ENCODE results near the gene E2F1.

The E2F1 gene

DNA sequence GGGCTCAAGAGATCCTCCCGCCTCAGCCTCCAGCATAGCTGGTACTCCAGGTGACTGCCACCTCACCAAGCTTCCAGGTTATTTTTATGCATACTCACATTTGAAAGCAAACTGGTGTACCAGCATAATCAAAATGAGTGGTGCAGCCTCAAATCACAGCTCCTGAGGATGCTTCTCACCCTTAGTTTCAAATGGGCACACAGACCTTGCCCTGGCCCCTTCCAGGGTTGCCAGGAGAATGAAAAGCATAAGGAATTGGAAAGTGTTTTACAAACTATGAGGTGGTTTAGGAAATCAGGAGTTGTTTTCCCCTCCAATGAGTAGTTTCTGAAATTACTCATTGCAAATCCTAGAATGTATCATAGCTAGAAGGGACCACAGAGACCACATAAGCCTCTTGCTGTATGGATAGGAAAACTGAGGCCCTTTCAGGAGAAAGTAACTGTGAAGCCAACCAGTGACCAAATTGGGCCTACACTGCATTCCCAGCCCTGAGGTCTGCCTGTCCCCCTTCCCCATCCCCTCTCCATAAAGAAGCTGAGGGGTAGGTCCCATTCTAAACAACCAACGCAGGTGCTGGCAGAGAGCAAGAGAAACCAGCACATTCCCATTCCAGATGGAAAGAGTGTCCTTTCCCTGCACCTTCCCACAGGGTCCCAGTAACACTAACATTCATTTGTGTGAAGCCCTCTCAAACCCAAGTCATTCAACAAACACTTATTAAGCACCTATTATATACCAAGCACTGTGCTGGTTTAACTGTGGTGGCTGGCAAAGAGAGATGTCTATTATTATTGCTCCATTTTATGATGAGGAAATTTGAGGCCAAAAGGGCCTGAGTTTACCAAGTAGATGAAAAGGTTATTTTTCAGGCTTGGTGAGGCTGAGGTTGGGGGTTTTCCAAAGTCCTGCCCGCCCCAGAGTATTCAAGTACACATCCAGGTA, 2.1 kb upstream of the E2F1 start:
- DNase-seq (ENCODE audit: low read depth, low spot score) = no peak

GRCh38 chr20:33687370-33687915, 1.3 kb upstream of the E2F1 start:
- no peak for DNase-seq (ENCODE audit: low read depth, low spot score)

DNA sequence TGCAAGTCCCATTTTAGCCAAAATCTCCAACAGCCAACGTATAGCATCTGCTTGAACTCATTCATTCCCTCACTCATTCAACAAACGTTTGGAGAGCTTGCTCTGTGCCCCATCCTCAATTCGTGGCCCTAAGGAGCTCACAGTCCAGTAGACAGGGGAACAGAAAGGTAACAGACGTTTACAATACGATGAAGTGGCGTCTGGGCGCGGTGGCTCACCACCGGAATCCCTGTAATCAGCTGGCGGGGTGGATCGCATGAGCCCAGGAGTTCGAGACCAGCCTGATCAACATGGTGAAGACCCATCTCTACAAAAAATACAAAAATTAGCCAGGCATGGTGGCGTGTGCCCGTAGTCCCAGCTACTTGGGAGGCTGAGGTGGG, 790 bp upstream of the E2F1 start:
- no peak for DNase-seq (ENCODE audit: low read depth, low spot score)

DNA sequence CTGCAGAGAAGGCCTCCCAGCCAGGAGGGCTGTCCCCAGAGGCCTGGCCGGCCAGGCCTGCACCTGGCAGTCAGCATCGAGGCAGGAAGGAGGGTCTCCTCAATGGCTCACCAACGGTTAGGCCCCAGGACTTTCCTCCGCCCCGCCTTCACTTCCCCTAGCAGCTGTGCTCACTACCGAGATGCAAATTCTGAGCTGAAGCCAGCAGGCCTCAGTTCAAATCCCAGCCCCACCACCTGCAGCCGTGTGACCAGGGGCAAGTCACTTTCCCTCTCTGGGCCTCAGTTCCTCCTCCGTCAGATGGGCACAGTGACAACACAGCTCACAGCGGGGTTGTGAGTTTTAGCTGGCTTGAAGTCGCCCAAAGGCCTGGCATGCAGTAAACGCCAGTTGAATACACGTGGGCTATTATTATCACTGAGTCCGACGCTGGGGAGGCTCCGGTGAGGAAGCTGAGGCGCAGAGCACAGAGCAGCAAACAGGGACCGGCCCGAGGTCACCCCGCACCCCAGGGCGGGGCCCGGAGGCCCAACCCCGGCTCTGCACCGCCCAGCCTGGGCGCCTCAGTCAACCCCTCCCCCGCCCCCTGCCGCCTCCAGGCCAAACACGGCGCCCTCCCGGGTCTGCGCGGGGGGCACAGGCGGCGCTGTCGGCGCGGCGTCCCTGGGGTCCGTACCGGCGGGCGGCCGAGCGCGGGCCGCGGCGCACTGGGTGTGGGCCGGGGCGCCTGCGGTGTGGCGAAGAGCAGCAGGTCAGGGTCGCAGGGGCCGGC, 671 bp downstream of the E2F1 start:
- no peak for DNase-seq (ENCODE audit: low read depth, low spot score)

GRCh38 chr20:33684533-33685327, 1.5 kb downstream of the E2F1 start:
- no peak for DNase-seq (ENCODE audit: low read depth, low spot score)

GRCh38 chr20:33681728-33682353, 4.3 kb downstream of the E2F1 start:
- no peak for DNase-seq (ENCODE audit: low read depth, low spot score)

GRCh38 chr20:33681288-33681687, 4.9 kb downstream of the E2F1 start:
- DNase-seq (ENCODE audit: low read depth, low spot score) = no peak

DNA sequence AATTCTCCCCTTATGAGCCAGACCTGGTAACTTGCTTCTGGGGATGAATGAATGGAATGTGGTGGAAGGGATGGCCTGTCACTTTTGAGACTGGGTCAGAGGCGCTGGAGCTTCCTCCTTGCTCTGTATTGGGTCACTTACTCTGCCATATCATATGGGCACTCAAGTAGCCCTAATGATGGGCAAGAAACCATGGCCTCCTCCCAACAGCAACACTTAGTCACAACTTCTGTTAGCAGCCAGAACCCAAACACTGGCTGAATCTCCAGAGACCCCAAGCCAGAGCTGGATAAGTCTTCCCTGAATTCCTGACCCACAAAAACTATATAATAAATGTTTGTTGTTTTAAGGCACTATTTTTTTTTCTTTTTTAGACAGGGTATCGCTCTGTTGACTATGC, 5.5 kb downstream of the E2F1 start:
- peak; percentile 79 for DNase-seq (ENCODE audit: low read depth, low spot score)

DNA sequence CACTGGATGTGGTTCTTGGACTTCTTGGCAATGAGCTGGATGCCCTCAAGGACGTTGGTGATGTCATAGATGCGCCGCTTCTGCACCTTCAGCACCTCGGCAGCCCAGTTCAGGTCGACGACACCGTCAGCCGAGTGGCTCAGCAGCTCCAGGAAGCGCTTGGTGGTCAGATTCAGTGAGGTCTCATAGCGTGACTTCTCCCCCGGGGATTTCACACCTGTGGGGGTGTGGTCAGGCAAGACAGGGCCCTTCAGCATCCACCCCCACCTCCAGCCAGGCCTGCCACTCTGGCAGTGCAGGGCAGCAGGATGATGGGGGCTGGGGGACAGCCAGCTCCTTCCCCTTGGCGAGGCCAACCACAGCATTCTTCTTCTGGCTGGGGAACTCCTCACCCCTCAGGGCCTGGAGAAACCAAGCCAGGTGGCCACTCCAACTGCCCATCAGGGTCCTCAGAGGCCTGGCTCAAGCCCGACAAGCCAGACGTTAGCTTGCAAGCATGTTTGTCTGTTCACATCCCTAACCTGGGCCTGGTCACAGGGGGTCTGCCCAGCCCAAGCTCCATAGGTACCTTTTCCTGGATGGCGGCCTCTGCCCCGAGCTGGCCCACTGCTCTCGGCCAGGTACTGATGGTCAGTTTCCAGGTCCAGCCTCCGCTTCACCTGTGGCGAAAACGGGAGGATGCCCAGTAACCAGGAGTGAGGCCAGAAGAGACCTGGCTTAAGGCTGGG, 6.3 kb downstream of the E2F1 start:
- no peak for DNase-seq (ENCODE audit: low read depth, low spot score)

DNA sequence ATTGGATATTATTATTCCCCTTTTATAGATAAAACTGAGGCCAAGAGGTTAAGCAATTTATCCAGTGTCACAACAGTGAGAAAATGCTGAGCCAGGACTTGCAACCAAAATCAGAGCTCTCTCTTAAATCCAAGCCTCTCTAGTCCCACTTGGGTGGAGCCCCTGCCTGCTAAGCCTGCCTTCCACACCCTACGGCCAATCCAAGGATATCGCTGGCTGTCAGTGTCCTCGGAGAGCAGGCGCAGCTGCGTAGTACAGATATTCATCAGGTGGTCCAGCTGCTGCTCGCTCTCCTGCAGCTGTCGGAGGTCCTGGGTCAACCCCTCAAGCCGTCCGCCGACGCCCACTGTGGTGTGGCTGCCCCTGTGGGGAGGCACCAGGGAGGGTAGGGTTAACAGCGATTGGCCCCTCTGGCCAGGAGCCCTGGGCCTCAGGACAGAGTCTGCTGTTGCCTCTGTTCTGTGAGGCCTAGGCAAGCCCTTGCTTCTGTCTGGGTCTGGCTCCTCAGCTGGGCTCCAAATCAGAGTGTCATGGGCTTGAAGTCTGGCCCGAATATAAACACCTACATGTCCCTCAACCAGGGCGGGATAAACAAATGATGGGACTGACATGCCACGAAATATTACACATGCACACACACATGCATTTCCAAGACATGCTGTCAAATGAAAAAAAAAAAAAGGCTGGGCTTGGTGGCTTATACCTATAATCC, 8.0 kb downstream of the E2F1 start:
- DNase-seq (ENCODE audit: low read depth, low spot score) = no peak

- no peak for DNase-seq (ENCODE audit: low read depth, low spot score)
Observed at GRCh38 chr20:33676652-33677645, 9.2 kb downstream of the E2F1 start.

DNA sequence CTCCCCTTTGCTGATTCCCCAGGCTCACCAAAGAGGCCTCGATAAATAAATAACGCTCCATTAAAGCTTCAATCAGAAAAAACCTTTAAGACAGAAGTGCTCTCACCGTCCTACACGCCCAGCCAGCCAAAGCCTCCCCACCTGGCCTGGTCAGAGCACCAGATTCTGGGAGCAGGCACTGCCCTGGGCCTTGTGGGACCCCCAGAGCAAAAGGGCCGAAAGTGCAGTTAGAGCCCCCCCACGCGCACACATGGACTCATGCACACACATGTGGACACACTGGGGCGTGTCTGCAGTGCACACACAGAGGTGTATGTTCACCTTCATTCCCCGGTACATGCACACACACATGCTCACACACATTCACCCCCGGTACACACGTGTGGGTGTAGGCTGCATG, 10.1 kb downstream of the E2F1 start:
- no peak for DNase-seq (ENCODE audit: low read depth, low spot score)

DNA sequence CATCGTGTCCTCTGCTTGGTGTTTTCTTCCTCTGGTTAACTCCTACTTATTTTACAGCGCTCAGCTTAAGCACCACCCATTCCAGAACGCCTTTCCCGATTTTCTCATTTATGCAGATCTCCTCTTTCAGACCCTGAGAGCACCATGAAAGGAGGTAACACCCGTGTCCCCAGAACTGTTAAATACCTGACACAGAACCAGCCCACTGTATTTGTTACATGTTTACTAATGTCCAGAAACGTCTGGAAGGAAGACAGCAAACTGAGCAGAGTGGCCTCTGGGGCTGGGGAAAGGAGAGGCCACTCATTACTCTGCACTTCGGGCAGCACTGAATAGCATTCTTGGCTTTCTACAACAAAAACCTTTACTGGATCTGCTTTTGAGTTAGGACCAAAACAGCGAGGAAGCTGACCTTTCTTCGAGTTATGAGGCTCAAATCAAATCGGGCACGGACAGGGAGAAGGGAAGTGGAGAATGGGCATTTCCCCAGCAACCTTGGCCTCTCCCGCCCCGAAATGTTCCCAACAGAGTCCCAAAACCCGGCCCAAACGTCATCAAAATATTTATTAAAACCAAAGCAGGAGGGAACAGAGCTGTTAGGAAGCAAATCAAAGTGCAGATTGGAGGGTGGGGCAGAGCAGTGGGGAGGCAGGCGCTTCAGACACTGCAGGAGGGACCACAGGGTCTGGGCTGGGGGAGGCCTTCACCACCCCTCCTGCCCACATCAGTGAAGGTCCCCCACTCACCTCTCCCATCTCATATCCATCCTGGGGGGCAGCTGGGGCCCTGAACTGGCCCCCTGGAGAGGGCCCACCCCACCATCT, 10.8 kb downstream of the E2F1 start:
- no peak for DNase-seq (ENCODE audit: low read depth, low spot score)

GRCh38 chr20:33674294-33675135, 11.7 kb downstream of the E2F1 start, which contains the start of gene NECAB3:
Gene NECAB3 (minus strand): TSS chr20:33674428. CDS start chr20:33674352, 76 bp downstream.
- DNase-seq (ENCODE audit: low read depth, low spot score) = peak; percentile 91

DNA sequence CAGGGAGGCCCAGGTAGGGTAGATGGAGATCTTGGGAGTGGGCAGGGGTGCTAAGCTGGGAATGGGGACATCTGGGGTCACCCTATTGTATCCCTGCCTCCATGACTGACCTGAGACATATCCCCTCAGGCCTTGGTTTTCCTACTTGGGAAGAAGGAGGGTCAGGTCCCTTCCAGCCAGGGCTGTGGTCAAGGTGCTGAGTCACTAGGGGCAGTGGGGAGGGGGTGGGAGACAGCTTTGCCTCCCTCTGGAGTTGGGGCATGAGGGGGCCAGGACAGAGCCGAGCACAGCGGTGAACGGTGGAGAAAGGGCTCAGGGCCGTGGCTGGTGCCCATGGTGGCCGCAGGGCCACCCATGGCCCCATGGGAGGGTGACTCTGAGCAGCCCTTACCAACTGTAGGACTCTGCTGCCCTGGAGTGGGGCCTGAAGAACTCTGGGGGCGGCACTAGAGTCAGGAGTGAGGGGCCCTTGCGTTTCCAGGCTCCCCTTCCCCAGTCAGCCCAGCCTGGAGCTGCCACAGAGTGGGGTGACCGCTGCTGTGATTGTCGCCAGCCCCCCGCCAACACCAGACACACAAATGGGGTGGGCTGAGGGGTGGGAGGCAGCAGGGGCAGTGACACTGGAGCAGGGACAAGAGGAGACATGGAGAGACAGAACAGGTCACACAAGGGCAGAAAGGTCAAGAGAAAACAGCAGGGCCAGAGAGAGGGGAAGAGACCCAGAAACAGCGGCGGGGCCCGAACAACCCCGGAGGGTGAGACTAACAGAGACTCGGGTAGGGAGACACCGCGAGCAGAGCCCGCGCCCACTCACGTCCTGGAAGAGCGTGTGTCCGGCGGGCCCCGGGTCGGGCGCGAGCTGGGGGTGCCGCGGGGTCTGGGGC, 12.5 kb downstream of the E2F1 start:
- no peak for DNase-seq (ENCODE audit: low read depth, low spot score)

DNA sequence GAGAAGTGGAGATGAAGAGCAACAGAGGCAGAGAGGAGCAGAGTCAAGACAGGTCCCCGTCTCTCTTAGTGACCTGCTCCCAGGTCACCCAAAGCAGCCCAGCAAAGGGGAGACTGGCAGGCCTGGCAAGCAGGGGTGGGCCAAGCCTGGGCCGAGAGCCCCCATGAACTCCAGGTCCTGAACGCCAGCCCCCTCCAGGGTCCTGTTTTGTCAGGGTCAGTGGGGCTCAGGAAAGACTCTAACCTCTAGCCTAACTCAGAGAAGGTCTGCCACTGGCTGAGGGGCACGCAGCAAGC, 13.1 kb downstream of the E2F1 start:
- DNase-seq (ENCODE audit: low read depth, low spot score) = no peak
